Lower lobe of right lung (tissue), 2 donors: ENCODE measurements around the gene IKZF3. TPM values are rescaled to one million over a fixed set of nuclear protein-coding genes. Genes with fewer than 3 reads are reported as not detected.

Experiments
- ATAC-seq, 2 donors: fragments of 200-7000 bp; cut with Tn5 transposase; one replicate each; pipeline ENCODE4 v1.9.1; 2020 to 2022; ENCODE audit warnings: mild to moderate bottlenecking in 2 of 2, moderate library complexity in 2 of 2
- DNase-seq: peaks from one replicate; pipeline ENCODE4 v3.0.0-alpha.2; 2020
- H3K27ac ChIP-seq: fragments of 200-600 bp; one replicate; pipeline ENCODE4 v1.8.0; 2022
- H3K27me3 ChIP-seq: fragments of 200-600 bp; one replicate; pipeline ENCODE4 v1.8.0; 2022; ENCODE audit warnings: low read depth
- H3K36me3 ChIP-seq: fragments of 200-600 bp; one replicate; pipeline ENCODE4 v1.8.0; 2022; ENCODE audit warnings: mild to moderate bottlenecking
- H3K4me1 ChIP-seq: fragments of 200-600 bp; one replicate; pipeline ENCODE4 v1.8.0; 2022
- H3K4me3 ChIP-seq: fragments of 200-600 bp; one replicate; pipeline ENCODE4 v1.8.0; 2022; ENCODE audit warnings: mild to moderate bottlenecking
- H3K9me3 ChIP-seq: fragments of 200-600 bp; one replicate; pipeline ENCODE4 v1.8.0; 2022
- CTCF ChIP-seq: fragments of 200-600 bp; IDR thresholded peaks from one replicate; pipeline ENCODE4 v1.8.0; 2022; ENCODE audit warnings: antibody characterized with exemption, mild to moderate bottlenecking
- intact Hi-C: fragments of 100-400 bp; cut with DNase I; formaldehyde crosslinking; loops from one replicate; pipeline ENCODE4 v1.11.0; 2022
- total RNA-seq: library from RNA; stranded (reverse); fragmentation: NEBNext Ultra II Directional; extraction: Animal tissue kit (Norgen Biotek cat#: 25700); gene quantifications from one replicate; pipeline ENCODE4 v1.2.1, GENCODE V29; 2021
- donor health status: DM: no; HTN: yes; CAD: no; lungs with severe emphysema.

IKZF3 gene
- total RNA-seq, 1 donor from 2014 or later = 7.1 TPM

DNA sequence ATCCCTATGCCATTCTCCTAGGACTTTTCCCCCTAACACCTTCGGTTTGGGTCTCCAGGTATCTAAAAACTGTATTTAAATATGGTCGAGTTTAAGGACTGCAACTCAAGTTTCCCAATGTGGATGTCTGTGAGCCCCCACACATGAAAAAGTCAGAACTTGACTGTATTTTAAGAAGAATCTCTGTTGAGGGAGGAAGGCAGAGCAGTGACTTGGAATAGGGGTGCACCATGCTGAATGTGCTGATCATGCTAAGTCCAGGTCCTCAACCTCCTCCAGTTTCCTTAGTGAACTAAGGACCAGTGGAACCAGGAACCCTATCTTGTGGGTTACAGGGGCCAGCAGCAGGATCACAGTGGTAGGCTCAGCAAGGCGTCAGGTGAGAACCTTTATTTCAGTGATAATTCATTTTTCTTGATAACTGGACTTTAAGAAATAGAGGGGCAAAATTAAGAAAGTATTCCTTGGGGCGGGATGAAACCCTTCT lies 106.9 kb downstream of the IKZF3 start:
- H3K9me3 ChIP-seq = no peaks in the 10 kb centered on the region
- ATAC-seq = no peak
- no peak overlapping the region for H3K27ac ChIP-seq
- TF ChIP-seq CTCF = no peak
- H3K4me3 ChIP-seq = no peak overlapping the region
- peaks cover 11% of the 10 kb centered on the region for H3K27me3 ChIP-seq
- H3K4me1 ChIP-seq = peaks cover 25% of the 10 kb centered on the region
- H3K36me3 ChIP-seq = no peaks in the 10 kb centered on the region
- no peak for DNase-seq
- intact Hi-C loops = no loop called here

- H3K27ac ChIP-seq = peak overlapping the region; percentile 97
- intact Hi-C loops = no loop called here
Observed at GRCh38 chr17:39756380-39757079, 107.6 kb downstream of the IKZF3 start.

GRCh38 chr17:39755554-39756379 lies 108.3 kb downstream of the IKZF3 start:
- Histone ChIP-seq H3K4me1 (peaks cover 25% of the 10 kb centered on the region), H3K27ac (peak overlapping the region; percentile 97), H3K9me3 (no peaks in the 10 kb centered on the region), H3K4me3 (no peak overlapping the region), H3K27me3 (peaks cover 2% of the 10 kb centered on the region), H3K36me3 (no peaks in the 10 kb centered on the region)
- intact Hi-C loops = no loop called here
- DNase-seq (no peak), ATAC-seq (no peak)
- TF ChIP-seq CTCF = no peak

More at GRCh38 chr17:39756380-39757079, 107.6 kb downstream of the IKZF3 start:
- Histone ChIP-seq H3K27me3 (peaks cover 9% of the 10 kb centered on the region), H3K36me3 (no peaks in the 10 kb centered on the region), H3K9me3 (no peaks in the 10 kb centered on the region), H3K4me1 (peaks cover 25% of the 10 kb centered on the region), H3K4me3 (no peak overlapping the region)
- ATAC-seq (no peak), DNase-seq (no peak)
- TF ChIP-seq CTCF = no peak

- no peak for DNase-seq
- intact Hi-C loops = no loop called here
- no peak for TF ChIP-seq CTCF
Observed at GRCh38 chr17:39754958-39755553, 109.1 kb downstream of the IKZF3 start.

DNA sequence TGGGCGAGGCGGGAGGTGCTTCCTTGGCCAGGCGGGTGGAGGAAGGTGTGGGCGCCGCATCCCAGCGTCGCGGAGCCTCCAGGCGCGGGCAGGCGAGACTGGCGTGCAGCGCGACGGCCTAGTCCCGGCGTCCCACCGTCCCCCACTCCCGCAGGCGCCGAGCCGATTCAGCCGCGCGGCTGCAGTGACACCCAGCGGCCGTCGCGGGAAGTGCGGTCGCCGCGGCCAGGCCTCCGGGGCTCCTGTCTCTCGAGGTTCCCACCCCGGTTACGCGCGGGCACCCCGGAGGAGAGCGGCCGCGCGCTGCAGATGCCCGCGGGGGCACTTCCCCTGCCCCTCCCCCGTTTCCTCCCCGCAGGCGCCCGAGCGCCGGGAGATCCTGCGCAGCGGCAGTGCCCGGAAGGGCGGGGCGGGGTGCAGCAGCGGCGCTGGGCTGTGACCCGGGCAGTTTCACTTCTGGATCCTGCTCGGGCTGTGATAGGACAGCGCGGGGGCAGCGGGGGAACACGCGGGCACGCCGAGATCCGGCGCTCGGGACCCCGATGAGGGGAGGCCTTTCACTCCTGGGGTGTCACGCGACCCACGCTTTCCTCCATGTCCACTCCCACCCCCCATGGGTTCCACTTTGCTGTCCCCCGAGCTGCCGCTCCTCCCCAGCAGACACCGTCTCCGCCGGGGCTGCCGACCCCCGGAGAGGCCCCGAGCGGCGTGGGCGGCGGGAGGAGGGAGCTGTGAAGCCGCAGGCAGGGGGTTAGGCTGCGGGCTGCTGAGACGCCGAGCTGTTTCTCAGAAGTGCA lies 109.8 kb downstream of the IKZF3 start:
- H3K36me3 ChIP-seq = no peaks in the 10 kb centered on the region

More at GRCh38 chr17:39754958-39755553, 109.1 kb downstream of the IKZF3 start:
- peak; percentile 3 to 14 for ATAC-seq
- Histone ChIP-seq H3K27ac (peak overlapping the region; percentile 97), H3K9me3 (no peaks in the 10 kb centered on the region), H3K36me3 (no peaks in the 10 kb centered on the region), H3K4me1 (peaks cover 25% of the 10 kb centered on the region), H3K4me3 (peak overlapping the region; percentile 61), H3K27me3 (no peaks in the 10 kb centered on the region)

More for the DNA sequence above, 109.8 kb downstream of the IKZF3 start:
- H3K27me3 ChIP-seq = no peaks in the 10 kb centered on the region
- intact Hi-C loops = no loop called here
- peaks cover 25% of the 10 kb centered on the region for H3K4me1 ChIP-seq
- peak; percentile 95 to 97 for ATAC-seq
- DNase-seq = peak; percentile 98
- H3K4me3 ChIP-seq = peak overlapping the region; percentile 61
- peak; percentile 92 for TF ChIP-seq CTCF
- peak overlapping the region; percentile 97 for H3K27ac ChIP-seq
- H3K9me3 ChIP-seq = no peaks in the 10 kb centered on the region
